AG04450 (cell line): ENCODE measurements around the gene MPP2. TPM values are rescaled to one million over a fixed set of nuclear protein-coding genes. Genes with fewer than 3 reads are reported as not detected.

Source experiments
- CTCF ChIA-PET: fragments of 300-600, 350-600 bp; formaldehyde crosslinking; extraction: SDS; loops from one replicate; lab custom pipeline; 2022; ENCODE audit warnings: antibody characterized with exemption, inconsistent platforms; lab: Charles Lee
- POLR2A ChIA-PET: fragments of 350-600 bp; formaldehyde crosslinking; extraction: SDS; loops from one replicate; lab custom pipeline; 2021; ENCODE audit warnings: antibody characterized with exemption, inconsistent platforms; lab: Yijun Ruan, JAX
- DNase-seq: peaks from one replicate; pipeline ENCODE4 v3.0.0-alpha.2; 2011; ENCODE audit warnings: low read depth, low spot score
- H3K27ac ChIP-seq: one replicate; pipeline ENCODE4 v1.5.1; 2012; ENCODE audit warnings: low read depth, low read length, control low read depth
- H3K27me3 ChIP-seq: one replicate; pipeline ENCODE4 v1.6.0; 2012; ENCODE audit warnings: low read length; ENCODE audit not compliant: control insufficient read depth, insufficient read depth
- H3K4me3 ChIP-seq: 2 replicates; pipeline ENCODE4 v1.5.1; 2011; ENCODE audit warnings: mild to moderate bottlenecking, low read depth, low read length, control low read depth
- H3K9me3 ChIP-seq: 2 replicates; pipeline ENCODE4 v1.5.1; 2012; ENCODE audit warnings: low read length; ENCODE audit not compliant: control insufficient read depth, insufficient read depth
- polyA plus RNA-seq: library from polyadenylated mRNA; depleted of rRNA; stranded (reverse); fragments of >200 nt; gene quantifications from 2 replicates; pipeline ENCODE4 v1.2.3, GENCODE V29; 2011
- TF ChIP-seq, protein P1 (sequence below): IDR thresholded peaks from 2 replicates; pipeline ENCODE4 v1.5.1; 2011; ENCODE audit warnings: low read depth, low read length, control low read depth, inconsistent platforms

The MPP2 gene
- polyA plus RNA-seq, 1 experiment = 2.4 TPM

GRCh38 chr17:43832168-43832975 lies 75.0 kb downstream of the MPP2 start:
- H3K27ac ChIP-seq = peak overlapping the region; percentile 21
- H3K4me3 ChIP-seq = peak overlapping the region; percentile 70
- TF ChIP-seq, protein P1, sequence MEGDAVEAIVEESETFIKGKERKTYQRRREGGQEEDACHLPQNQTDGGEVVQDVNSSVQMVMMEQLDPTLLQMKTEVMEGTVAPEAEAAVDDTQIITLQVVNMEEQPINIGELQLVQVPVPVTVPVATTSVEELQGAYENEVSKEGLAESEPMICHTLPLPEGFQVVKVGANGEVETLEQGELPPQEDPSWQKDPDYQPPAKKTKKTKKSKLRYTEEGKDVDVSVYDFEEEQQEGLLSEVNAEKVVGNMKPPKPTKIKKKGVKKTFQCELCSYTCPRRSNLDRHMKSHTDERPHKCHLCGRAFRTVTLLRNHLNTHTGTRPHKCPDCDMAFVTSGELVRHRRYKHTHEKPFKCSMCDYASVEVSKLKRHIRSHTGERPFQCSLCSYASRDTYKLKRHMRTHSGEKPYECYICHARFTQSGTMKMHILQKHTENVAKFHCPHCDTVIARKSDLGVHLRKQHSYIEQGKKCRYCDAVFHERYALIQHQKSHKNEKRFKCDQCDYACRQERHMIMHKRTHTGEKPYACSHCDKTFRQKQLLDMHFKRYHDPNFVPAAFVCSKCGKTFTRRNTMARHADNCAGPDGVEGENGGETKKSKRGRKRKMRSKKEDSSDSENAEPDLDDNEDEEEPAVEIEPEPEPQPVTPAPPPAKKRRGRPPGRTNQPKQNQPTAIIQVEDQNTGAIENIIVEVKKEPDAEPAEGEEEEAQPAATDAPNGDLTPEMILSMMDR = 0 out of 2 replicates have a peak, but pooled peaks have one; percentile 8
- no peaks in the 10 kb centered on the region for H3K27me3 ChIP-seq
- no peaks in the 10 kb centered on the region; the same call in 1 of the 2 replicates for H3K9me3 ChIP-seq
- POLR2A ChIA-PET = no interaction called here
- DNase-seq = peak; percentile 13
- CTCF ChIA-PET = interaction anchor here (2.4 kb wide), 1 partner anchor 14 kb away, joined by 12 read pairs; the partner anchor contains the start of gene CD300LG

- ChIA-PET POLR2A (no interaction called here), CTCF (interaction anchor here (2.4 kb wide), 1 partner anchor 15 kb away, joined by 12 read pairs; the partner anchor contains the start of gene CD300LG)
- no peak for DNase-seq
- Histone ChIP-seq H3K27ac (no peak overlapping the region), H3K9me3 (no peaks in the 10 kb centered on the region; the same call in 1 of the 2 replicates), H3K4me3 (no peak overlapping the region), H3K27me3 (no peaks in the 10 kb centered on the region)
- TF ChIP-seq, protein P1 = no peak
These were observed 75.7 kb downstream of the MPP2 start for GRCh38 chr17:43831633-43832032.

GRCh38 chr17:43830510-43831140 lies 76.7 kb downstream of the MPP2 start:
- ChIA-PET POLR2A (interaction anchor here (0.6 kb wide), 1 partner anchor 11 kb away, joined by 3 read pairs; no protein-coding TSS in a partner anchor), CTCF (no interaction called here)
- H3K4me3 ChIP-seq = no peak overlapping the region
- no peaks in the 10 kb centered on the region for H3K27me3 ChIP-seq
- no peak overlapping the region for H3K27ac ChIP-seq
- no peaks in the 10 kb centered on the region; the same call in 1 of the 2 replicates for H3K9me3 ChIP-seq
- TF ChIP-seq, protein P1 = no peak
- no peak for DNase-seq

DNA sequence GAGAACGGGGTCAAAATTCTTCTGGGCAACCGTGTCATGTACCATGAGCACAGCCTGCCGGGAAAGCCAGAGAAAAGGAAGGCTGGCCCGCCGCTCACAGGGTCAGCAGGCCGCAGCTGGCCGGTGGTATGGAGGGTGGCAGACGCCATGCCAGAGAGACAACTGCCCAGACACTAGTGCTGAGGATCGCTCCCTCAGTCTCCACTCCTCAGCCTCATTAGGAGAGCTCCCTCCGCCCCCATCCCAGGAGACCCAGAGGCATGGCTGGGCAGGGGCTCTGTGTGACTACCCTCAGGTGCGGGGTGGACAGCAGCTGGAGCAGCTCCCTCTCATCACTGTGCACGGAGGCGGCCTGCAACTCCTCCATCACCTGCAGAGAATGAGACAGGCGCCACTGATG lies 77.6 kb downstream of the MPP2 start:
- H3K9me3 ChIP-seq = no peaks in the 10 kb centered on the region; the same call in 1 of the 2 replicates
- TF ChIP-seq, protein P1 = no peak
- CTCF ChIA-PET = interaction anchor here (1.8 kb wide), 1 partner anchor 16 kb away, joined by 4 read pairs; no protein-coding TSS in a partner anchor
- no peak for DNase-seq
- POLR2A ChIA-PET = no interaction called here
- H3K27ac ChIP-seq = no peak overlapping the region
- H3K4me3 ChIP-seq = no peak overlapping the region
- H3K27me3 ChIP-seq = no peaks in the 10 kb centered on the region
